Testis (tissue), 3 donors: ENCODE results near the gene NR4A3. TPM values are rescaled to one million over a fixed set of nuclear protein-coding genes. Genes with fewer than 3 reads are reported as not detected.

Experiments
- DNase-seq: peaks from one replicate; pipeline ENCODE4 v3.0.0-alpha.2; 2019
- H3K27ac ChIP-seq, 2 donors: fragments of 200-600 bp; sonication (generic); one replicate each; pipeline ENCODE4 v1.5.1; 2019
- H3K27me3 ChIP-seq: fragments of 200-600 bp; sonication (generic); one replicate; pipeline ENCODE4 v1.5.1; 2019
- H3K36me3 ChIP-seq: fragments of 200-600 bp; sonication (generic); one replicate; pipeline ENCODE4 v1.5.1; 2017; ENCODE audit warnings: low read depth; ENCODE audit errors: missing control alignments
- H3K4me1 ChIP-seq: fragments of 200-600 bp; sonication (generic); one replicate; pipeline ENCODE4 v1.5.1; 2019
- H3K4me3 ChIP-seq, 2 donors: fragments of 200-600 bp; sonication (generic); one replicate each; pipeline ENCODE4 v1.5.1; 2017 to 2019
- H3K9me3 ChIP-seq: fragments of 200-600 bp; sonication (generic); one replicate; pipeline ENCODE4 v1.5.1; 2017
- POLR2A ChIP-seq: fragments of 450-650 bp; IDR thresholded peaks from one replicate; pipeline ENCODE4 v1.6.1; 2017; ENCODE audit warnings: antibody characterized with exemption, mild to moderate bottlenecking, moderate library complexity
- WGBS, 2 donors: methylation state at CpG; one replicate each; pipeline ENCODE4 v1.1.5; 2018; 5-methylcytosine and 5-hydroxymethylcytosine counted together
- intact Hi-C: fragments of 100-400 bp; cut with DNase I; formaldehyde crosslinking; loops from one replicate; pipeline ENCODE4 v1.15.1; 2023; ENCODE audit warnings: low total_unique reads
- polyA plus RNA-seq: library from polyadenylated mRNA; stranded (reverse); fragments of 350-450 nt; fragmentation: Illumina TruSeq; extraction: RNeasy Lipid Tissue Mini Kit (QIAGEN cat#74804); gene quantifications from one replicate; pipeline ENCODE4 v1.2.3, GENCODE V29; 2014; ENCODE audit warnings: low read depth, low replicate concordance; ENCODE audit not compliant: insufficient read depth
- total RNA-seq, 2 donors: library from RNA; depleted of rRNA; stranded (reverse); fragments of >200 nt; gene quantifications; one replicate each; pipeline ENCODE4 v1.2.3, GENCODE V29; 2016
- TF ChIP-seq, protein P1 (sequence below), 3 experiments: fragments of 450-650 bp in 2 of 3; fragments of 200-600 bp in 1 of 3; sonication (generic) in 1 of 3; IDR thresholded peaks; one replicate each; pipeline ENCODE4 v1.5.1; 2016 to 2019; ENCODE audit warnings: antibody characterized with exemption in 3 of 3, mild to moderate bottlenecking in 2 of 3, moderate library complexity in 1 of 3

NR4A3 gene
- total and polyA plus RNA-seq, 3 donors from 2014 or later = 1.7 to 3.0 (median 2.5) TPM

DNA sequence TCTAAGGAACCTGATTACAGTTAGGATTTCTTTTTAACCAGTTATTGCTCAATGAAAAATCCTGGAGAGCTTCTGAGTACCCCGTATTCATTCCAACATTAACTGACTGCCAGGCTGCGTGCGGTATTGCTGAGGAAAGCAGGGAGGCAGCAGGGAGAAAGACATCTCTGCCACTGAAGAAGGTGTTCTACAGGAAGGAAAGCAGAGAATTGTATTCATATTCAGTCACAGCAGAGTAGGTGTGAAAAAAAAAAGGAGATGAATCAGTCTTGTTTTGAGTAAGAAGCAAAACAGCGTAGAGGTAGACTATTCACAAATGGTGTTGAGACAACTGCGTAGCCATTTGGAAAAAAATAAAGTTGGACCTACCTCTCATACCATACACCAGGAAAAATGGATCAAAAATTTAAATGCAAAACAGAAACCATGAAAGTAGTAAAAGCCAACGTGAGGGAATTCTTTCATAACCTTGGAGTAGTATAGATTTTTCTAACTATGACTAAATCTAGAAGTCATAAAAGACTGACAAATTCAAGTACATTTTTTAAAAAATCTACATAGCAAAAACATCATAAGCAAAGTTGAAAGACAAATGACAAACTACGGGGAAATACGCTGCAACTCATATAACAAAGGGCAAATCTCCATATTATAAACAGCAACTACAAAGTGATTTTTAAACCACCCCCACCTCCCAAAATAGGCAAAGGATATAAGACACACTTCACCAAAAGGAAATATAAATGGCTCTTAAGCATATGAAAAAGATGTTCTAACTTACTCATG is 9.9 kb upstream of the NR4A3 start:
- no peaks in the 10 kb centered on the region for H3K27me3 ChIP-seq
- intact Hi-C loops = no loop called here
- DNase-seq = no peak
- WGBS, 2 donors = 92 to 94% methylated on average over 8 of the region's 8 CpGs
- H3K4me3 ChIP-seq = no peak overlapping the region
- no peaks in the 10 kb centered on the region for H3K4me1 ChIP-seq
- H3K36me3 ChIP-seq = no peaks in the 10 kb centered on the region
- H3K9me3 ChIP-seq = no peaks in the 10 kb centered on the region
- TF ChIP-seq, protein P1, sequence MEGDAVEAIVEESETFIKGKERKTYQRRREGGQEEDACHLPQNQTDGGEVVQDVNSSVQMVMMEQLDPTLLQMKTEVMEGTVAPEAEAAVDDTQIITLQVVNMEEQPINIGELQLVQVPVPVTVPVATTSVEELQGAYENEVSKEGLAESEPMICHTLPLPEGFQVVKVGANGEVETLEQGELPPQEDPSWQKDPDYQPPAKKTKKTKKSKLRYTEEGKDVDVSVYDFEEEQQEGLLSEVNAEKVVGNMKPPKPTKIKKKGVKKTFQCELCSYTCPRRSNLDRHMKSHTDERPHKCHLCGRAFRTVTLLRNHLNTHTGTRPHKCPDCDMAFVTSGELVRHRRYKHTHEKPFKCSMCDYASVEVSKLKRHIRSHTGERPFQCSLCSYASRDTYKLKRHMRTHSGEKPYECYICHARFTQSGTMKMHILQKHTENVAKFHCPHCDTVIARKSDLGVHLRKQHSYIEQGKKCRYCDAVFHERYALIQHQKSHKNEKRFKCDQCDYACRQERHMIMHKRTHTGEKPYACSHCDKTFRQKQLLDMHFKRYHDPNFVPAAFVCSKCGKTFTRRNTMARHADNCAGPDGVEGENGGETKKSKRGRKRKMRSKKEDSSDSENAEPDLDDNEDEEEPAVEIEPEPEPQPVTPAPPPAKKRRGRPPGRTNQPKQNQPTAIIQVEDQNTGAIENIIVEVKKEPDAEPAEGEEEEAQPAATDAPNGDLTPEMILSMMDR (IDR thresholded peaks at IDR 0.05) = no peak
- no peak for TF ChIP-seq POLR2A
- H3K27ac ChIP-seq = no peak overlapping the region

DNA sequence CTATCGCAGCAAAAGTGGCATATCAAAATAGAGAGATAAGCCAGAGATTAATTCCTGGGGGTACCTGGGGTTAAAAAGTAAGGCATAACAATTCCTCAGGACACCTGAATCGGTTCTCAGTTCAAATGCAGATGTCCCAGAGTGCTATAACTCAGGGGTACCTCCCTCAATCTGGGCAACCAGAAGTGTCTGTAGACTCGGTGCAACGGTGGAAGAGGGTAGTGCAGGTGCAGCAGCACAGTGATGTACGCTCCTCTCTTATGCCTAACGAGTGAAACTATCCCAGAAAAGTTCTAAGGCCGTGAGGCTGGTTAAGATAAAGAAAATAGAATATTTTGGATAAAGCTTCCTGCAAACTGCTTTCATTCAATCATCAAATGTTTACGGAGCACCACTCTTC is 7.9 kb upstream of the NR4A3 start:
- intact Hi-C loops = no loop called here
- Histone ChIP-seq H3K27ac (no peak overlapping the region), H3K4me3 (no peak overlapping the region), H3K9me3 (no peaks in the 10 kb centered on the region), H3K36me3 (no peaks in the 10 kb centered on the region), H3K4me1 (peaks cover 5% of the 10 kb centered on the region), H3K27me3 (no peaks in the 10 kb centered on the region)
- TF ChIP-seq, protein P1 (IDR thresholded peaks at IDR 0.05) = no peak
- TF ChIP-seq POLR2A = no peak
- WGBS, 2 donors = 81 to 85% methylated on average over 8 of the region's 8 CpGs
- DNase-seq = no peak

DNA sequence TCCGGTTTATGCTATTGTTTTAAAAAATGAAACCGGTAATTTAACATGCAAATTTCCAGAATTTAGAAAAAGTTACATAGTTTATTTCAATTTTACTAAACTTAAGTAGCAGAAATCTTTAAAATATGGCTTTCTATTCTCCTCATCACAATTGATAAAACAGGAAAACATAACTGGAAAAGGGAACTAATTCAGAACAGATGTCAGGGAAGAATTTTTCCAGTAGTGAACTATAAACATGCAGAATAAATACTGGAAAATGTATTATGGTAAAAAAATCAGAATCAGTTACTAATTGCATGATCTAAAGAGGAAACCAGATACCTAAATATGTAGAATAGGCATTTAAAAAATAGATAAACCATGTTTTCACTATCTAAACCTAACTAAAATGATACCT is 7.3 kb upstream of the NR4A3 start:
- Histone ChIP-seq H3K27me3 (no peaks in the 10 kb centered on the region), H3K4me3 (no peak overlapping the region), H3K9me3 (no peaks in the 10 kb centered on the region), H3K4me1 (peaks cover 8% of the 10 kb centered on the region), H3K36me3 (no peaks in the 10 kb centered on the region), H3K27ac (no peak overlapping the region)
- WGBS, 2 donors = 91 to 93% methylated on average over 2 of the region's 2 CpGs
- TF ChIP-seq POLR2A = no peak
- TF ChIP-seq, protein P1 (IDR thresholded peaks at IDR 0.05) = no peak
- DNase-seq = no peak
- intact Hi-C loops = no loop called here

DNA sequence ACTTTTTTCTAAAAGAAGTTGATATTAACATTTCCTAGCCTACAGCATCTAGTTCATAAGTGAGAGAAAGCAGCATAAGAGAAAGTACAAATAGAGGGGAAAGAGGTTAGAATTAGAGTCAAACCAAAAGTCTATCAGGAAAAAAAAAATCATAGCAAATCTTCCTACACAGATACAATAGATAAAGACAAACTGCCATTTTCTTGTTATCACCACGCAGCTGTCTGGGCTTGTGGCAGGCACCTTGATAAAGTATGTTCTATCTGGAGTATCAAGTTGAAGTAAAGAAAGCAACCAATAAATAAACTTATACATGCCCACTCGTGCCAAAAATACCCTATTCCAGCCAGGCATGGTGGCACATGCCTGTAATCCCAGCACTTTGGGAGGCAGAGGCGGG is 5.3 kb upstream of the NR4A3 start:
- peaks cover 8% of the 10 kb centered on the region for H3K4me1 ChIP-seq
- intact Hi-C loops = no loop called here
- no peak overlapping the region for H3K27ac ChIP-seq
- H3K36me3 ChIP-seq = no peaks in the 10 kb centered on the region
- 85 to 89% methylated on average over 3 of the region's 3 CpGs for WGBS, 2 donors
- H3K27me3 ChIP-seq = no peaks in the 10 kb centered on the region
- H3K4me3 ChIP-seq = no peak overlapping the region
- TF ChIP-seq POLR2A = no peak
- TF ChIP-seq, protein P1 (IDR thresholded peaks at IDR 0.05) = no peak
- no peak for DNase-seq
- no peaks in the 10 kb centered on the region for H3K9me3 ChIP-seq

DNA sequence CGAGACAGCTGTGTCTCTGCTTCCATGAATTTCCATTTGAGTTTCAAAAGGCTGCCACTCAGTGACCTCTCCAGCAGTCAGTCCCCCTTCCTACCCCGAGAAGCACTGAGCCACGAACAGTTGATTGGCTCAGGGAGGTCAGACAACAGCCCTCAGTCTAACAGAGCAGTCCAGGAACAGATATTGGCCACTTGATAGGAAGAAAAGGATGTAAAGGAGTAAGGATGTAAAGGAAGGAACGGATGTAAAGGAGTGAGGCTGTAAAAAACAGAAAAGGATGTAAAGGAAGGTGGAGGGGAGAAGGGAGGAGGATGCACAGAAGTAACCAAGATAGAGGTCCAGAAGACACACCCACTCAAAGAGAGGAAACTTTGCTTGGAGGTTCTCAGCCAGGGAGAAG is 3.2 kb upstream of the NR4A3 start:
- no peaks in the 10 kb centered on the region for H3K27me3 ChIP-seq
- peak; percentile 18 for DNase-seq
- H3K36me3 ChIP-seq = no peaks in the 10 kb centered on the region
- no peaks in the 10 kb centered on the region for H3K9me3 ChIP-seq
- peak overlapping the region; percentile 83 to 97 for H3K4me3 ChIP-seq
- peaks cover 19% of the 10 kb centered on the region for H3K4me1 ChIP-seq
- intact Hi-C loops = no loop called here
- peak overlapping the region; percentile 99 to 100 for H3K27ac ChIP-seq
- TF ChIP-seq, protein P1 (IDR thresholded peaks at IDR 0.05) = no peak
- TF ChIP-seq POLR2A = no peak
- WGBS, 2 donors = 17 to 28% methylated on average over 4 of the region's 4 CpGs
